Thyroid gland (tissue), 4 donors: ENCODE data around the gene CRLF1. TPM values are rescaled to one million over a fixed set of nuclear protein-coding genes. Genes with fewer than 3 reads are reported as not detected.

Experiments
- DNase-seq, 2 donors: peaks; one replicate each; pipeline ENCODE4 v3.0.0-alpha.2; 2019
- H3K27ac ChIP-seq, 3 donors: fragments of 200-600 bp; sonication (generic); 1 replicate in 2 of 3; 2 replicates in 1 of 3; pipeline ENCODE4 v1.5.1; 2016 to 2019; ENCODE audit warnings: mild to moderate bottlenecking in 1 of 3, moderate library complexity in 1 of 3
- H3K27me3 ChIP-seq: fragments of 200-600 bp; sonication (generic); one replicate; pipeline ENCODE4 v1.5.1; 2019
- H3K36me3 ChIP-seq, 2 donors: fragments of 200-600 bp; sonication (generic); one replicate each; pipeline ENCODE4 v1.5.1; 2016 to 2019
- H3K4me1 ChIP-seq, 2 donors: fragments of 200-600 bp; sonication (generic); one replicate each; pipeline ENCODE4 v1.5.1; 2017 to 2019
- H3K4me3 ChIP-seq, 3 donors: fragments of 200-600 bp; sonication (generic); replicated peaks in 1 of 3; 1 replicate in 2 of 3; 2 replicates in 1 of 3; pipeline ENCODE4 v1.5.1; 2016; ENCODE audit warnings: mild to moderate bottlenecking in 1 of 3
- H3K9me3 ChIP-seq: fragments of 200-600 bp; sonication (generic); one replicate; pipeline ENCODE4 v1.5.1; 2017
- CTCF ChIP-seq, 6 experiments: fragments of 200-600 bp in 3 of 6; fragments of 450-650 bp in 3 of 6; sonication (generic) in 3 of 6; IDR thresholded peaks; one replicate each; pipeline ENCODE4 v1.5.1; 2016 to 2019; ENCODE audit warnings: antibody characterized with exemption in 6 of 6, mild to moderate bottlenecking in 2 of 6, inconsistent platforms in 1 of 6, moderate library complexity in 1 of 6
- POLR2A ChIP-seq, 2 donors: fragments of 450-650 bp; IDR thresholded peaks; one replicate each; pipeline ENCODE4 v1.6.1; 2017; ENCODE audit warnings: antibody characterized with exemption in 2 of 2, mild to moderate bottlenecking in 2 of 2, moderate library complexity in 1 of 2
- WGBS, 2 donors: methylation state at CpG; one replicate each; pipeline ENCODE4 v1.1.5; 2017; 5-methylcytosine and 5-hydroxymethylcytosine counted together
- intact Hi-C: fragments of 100-400 bp; cut with DNase I; formaldehyde crosslinking; loops from one replicate; pipeline ENCODE4 v1.15.1; 2023
- total RNA-seq, 4 donors: library from RNA; depleted of rRNA; stranded (reverse); fragments of >200 nt; gene quantifications; one replicate each; pipeline ENCODE4 v1.2.3, GENCODE V29; 2016

Gene CRLF1
- total RNA-seq, 4 donors from 2014 or later = 87.2 to 140 (median 101) TPM

GRCh38 chr19:18609717-18610051, 3.1 kb upstream of the CRLF1 start:
- no peaks in the 10 kb centered on the region for H3K9me3 ChIP-seq
- TF ChIP-seq POLR2A (IDR thresholded peaks at IDR 0.05) (no peak), CTCF (IDR thresholded peaks at IDR 0.05) (no peak)
- no peak for DNase-seq
- H3K4me1 ChIP-seq = peaks cover 28 to 47% of the 10 kb centered on the region in 2 donors
- H3K27ac ChIP-seq = no peak overlapping the region
- intact Hi-C loops = no loop called here
- H3K36me3 ChIP-seq = no peaks in the 10 kb centered on the region
- peaks cover 53% of the 10 kb centered on the region for H3K27me3 ChIP-seq
- no peak overlapping the region for H3K4me3 ChIP-seq
- 46 to 52% methylated on average over 2 of the region's 2 CpGs for WGBS, 2 donors

GRCh38 chr19:18608805-18609716, 2.5 kb upstream of the CRLF1 start:
- intact Hi-C loops = no loop called here
- no peak for DNase-seq
- Histone ChIP-seq H3K27ac (no peak overlapping the region), H3K4me1 (peaks cover 28 to 47% of the 10 kb centered on the region in 2 donors), H3K36me3 (no peaks in the 10 kb centered on the region), H3K27me3 (peaks cover 59% of the 10 kb centered on the region), H3K4me3 (no peak overlapping the region), H3K9me3 (no peaks in the 10 kb centered on the region)
- 73 to 74% methylated on average over 9 of the region's 9 CpGs for WGBS, 2 donors
- no peak for TF ChIP-seq POLR2A (IDR thresholded peaks at IDR 0.05)
- TF ChIP-seq CTCF (IDR thresholded peaks at IDR 0.05) = no peak

- no peak for DNase-seq
- WGBS, 2 donors = 35 to 52% methylated on average over 5 of the region's 5 CpGs
- H3K36me3 ChIP-seq = no peaks in the 10 kb centered on the region
- no peaks in the 10 kb centered on the region for H3K9me3 ChIP-seq
- H3K4me3 ChIP-seq = no peak overlapping the region
- intact Hi-C loops = no loop called here
- H3K27me3 ChIP-seq = peaks cover 57% of the 10 kb centered on the region
- no peak for TF ChIP-seq CTCF (IDR thresholded peaks at IDR 0.05)
- TF ChIP-seq POLR2A (IDR thresholded peaks at IDR 0.05) = no peak
- no peak overlapping the region for H3K27ac ChIP-seq
- H3K4me1 ChIP-seq = peaks cover 28 to 53% of the 10 kb centered on the region in 2 donors
These were observed 1.7 kb upstream of the CRLF1 start for GRCh38 chr19:18608102-18608804.

GRCh38 chr19:18607226-18608101, 865 bp upstream of the CRLF1 start:
- H3K27ac ChIP-seq = no peak overlapping the region
- DNase-seq = no peak
- H3K4me3 ChIP-seq = peak overlapping the region in 1 of 3 donors; percentile 4
- H3K36me3 ChIP-seq = no peaks in the 10 kb centered on the region
- no peaks in the 10 kb centered on the region for H3K9me3 ChIP-seq
- intact Hi-C loops = no loop called here
- H3K4me1 ChIP-seq = peaks cover 26 to 45% of the 10 kb centered on the region in 2 donors
- 1% methylated on average over 27 to 56 of the region's 68 CpGs for WGBS, 2 donors
- peaks cover 49% of the 10 kb centered on the region for H3K27me3 ChIP-seq
- TF ChIP-seq CTCF (IDR thresholded peaks at IDR 0.05) = no peak
- TF ChIP-seq POLR2A (IDR thresholded peaks at IDR 0.05) = no peak
